IMR-90 (cell line): ENCODE results near the gene TRIM26.
"Not testable (repeated sequence)": the region's sequence is repeated elsewhere in the genome, so short reads cannot be mapped to it uniquely, and the experiment has no call there.

Source experiments
- CEBPB ChIP-seq: IDR thresholded peaks from 2 replicates; pipeline ENCODE4 v1.6.1; 2012; ENCODE audit warnings: low read depth, low read length, improper control_type of control experiment
- CTCF ChIP-seq: conservative IDR thresholded peaks from 2 replicates; pipeline ENCODE4 v1.5.1; 2012; ENCODE audit warnings: mild to moderate bottlenecking, low read depth, low read length, improper control_type of control experiment
- MAFK ChIP-seq: IDR thresholded peaks from 2 replicates; pipeline ENCODE4 v1.6.1; 2012; ENCODE audit warnings: low read depth, low read length, improper control_type of control experiment
- MXI1 ChIP-seq: IDR thresholded peaks from 2 replicates; pipeline ENCODE4 v1.6.1; 2012; ENCODE audit warnings: low read depth, mild to moderate bottlenecking, low read length, moderate library complexity, borderline replicate concordance
- NFE2L2 ChIP-seq: fragments of 150-350 bp; IDR thresholded peaks from 2 replicates; pipeline ENCODE4 v1.6.1; 2016; ENCODE audit warnings: low read depth, mild to moderate bottlenecking, low read length
- POLR2A ChIP-seq: IDR thresholded peaks from 2 replicates; pipeline ENCODE4 v1.6.1; 2012; ENCODE audit warnings: mild to moderate bottlenecking, low read depth, low read length
- RAD21 ChIP-seq: IDR thresholded peaks from 2 replicates; pipeline ENCODE4 v1.6.1; 2012; ENCODE audit warnings: low read length, improper control_type of control experiment
- SMC3 ChIP-seq: fragments of 150-350 bp; IDR thresholded peaks from 2 replicates; pipeline ENCODE4 v1.6.1; 2016; ENCODE audit warnings: low read depth, mild to moderate bottlenecking, antibody characterized with exemption, low read length, moderate library complexity
- USF2 ChIP-seq: fragments of 150-350 bp; IDR thresholded peaks from 2 replicates; pipeline ENCODE4 v1.6.1; 2017; ENCODE audit warnings: mild to moderate bottlenecking, antibody characterized with exemption, low read length, low read depth

GRCh38 chr6:30252417-30252816, 39.2 kb upstream of the TRIM26 start:
- TF ChIP-seq CTCF, SMC3, USF2, MAFK, POLR2A, RAD21, CEBPB, MXI1, NFE2L2: not testable (repeated sequence)
